OCI-LY3 (cell line): Measurements from ENCODE around the gene CEP170B.

Experiments
- CTCF ChIP-seq: fragments of 200-600, 300-600 bp; sonication (generic); IDR thresholded peaks from 2 replicates; pipeline ENCODE4 v1.5.1; 2014; ENCODE audit warnings: antibody characterized with exemption, low read length, low read depth
- EZH2phosphoT487 ChIP-seq: fragments of 200-600 bp; shearing (Covaris generic); IDR thresholded peaks from 2 replicates; pipeline ENCODE4 v1.6.1; 2018; ENCODE audit warnings: antibody characterized with exemption, mixed run types, low read depth

GRCh38 chr14:104877806-104878550 lies 12.9 kb downstream of the CEP170B start:
- no peak for TF ChIP-seq CTCF
- TF ChIP-seq EZH2phosphoT487, result no peak
